ENCODE measurements around the gene DGKZ.

DNA sequence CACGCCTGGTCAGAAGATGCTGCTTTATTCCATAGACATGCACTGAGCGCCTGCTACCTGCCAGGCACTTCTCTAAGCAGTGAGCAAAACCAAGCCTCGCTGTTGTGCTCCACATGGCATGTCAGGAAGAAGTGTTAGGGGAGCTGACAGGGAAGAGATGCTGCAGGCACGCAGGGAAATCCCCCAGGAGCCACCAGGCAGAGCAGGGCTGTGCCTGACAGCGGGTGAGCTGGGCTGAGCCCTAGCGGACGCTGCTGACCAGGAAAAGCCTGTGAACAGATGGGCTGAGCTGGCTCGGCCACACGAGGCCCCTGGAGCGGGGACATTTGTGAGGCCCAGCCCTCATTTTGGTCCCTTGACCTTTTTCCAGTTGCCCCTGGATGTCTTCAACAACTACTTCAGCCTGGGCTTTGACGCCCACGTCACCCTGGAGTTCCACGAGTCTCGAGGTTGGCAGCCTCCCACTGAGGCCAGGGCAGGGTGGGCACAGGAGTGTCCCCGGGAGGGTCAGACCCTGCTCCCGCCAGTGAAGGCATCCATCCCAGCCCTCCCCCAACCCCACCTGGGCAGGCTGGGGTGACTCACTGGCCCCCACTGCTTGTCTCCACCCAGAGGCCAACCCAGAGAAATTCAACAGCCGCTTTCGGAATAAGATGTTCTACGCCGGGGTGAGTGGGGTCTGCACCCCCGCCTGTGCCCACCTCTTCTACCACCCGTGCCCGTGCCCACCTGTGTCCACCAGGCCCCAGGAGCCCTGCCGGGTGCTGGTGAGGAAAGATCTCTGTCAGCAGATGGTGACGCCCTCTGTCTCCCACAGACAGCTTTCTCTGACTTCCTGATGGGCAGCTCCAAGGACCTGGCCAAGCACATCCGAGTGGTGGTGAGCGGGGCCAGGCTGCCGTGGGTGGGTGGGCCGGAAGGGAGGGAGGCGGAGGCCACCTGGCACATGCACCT, 26.8 kb downstream of the DGKZ start:
- TF ChIP-seq, protein P1, sequence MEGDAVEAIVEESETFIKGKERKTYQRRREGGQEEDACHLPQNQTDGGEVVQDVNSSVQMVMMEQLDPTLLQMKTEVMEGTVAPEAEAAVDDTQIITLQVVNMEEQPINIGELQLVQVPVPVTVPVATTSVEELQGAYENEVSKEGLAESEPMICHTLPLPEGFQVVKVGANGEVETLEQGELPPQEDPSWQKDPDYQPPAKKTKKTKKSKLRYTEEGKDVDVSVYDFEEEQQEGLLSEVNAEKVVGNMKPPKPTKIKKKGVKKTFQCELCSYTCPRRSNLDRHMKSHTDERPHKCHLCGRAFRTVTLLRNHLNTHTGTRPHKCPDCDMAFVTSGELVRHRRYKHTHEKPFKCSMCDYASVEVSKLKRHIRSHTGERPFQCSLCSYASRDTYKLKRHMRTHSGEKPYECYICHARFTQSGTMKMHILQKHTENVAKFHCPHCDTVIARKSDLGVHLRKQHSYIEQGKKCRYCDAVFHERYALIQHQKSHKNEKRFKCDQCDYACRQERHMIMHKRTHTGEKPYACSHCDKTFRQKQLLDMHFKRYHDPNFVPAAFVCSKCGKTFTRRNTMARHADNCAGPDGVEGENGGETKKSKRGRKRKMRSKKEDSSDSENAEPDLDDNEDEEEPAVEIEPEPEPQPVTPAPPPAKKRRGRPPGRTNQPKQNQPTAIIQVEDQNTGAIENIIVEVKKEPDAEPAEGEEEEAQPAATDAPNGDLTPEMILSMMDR (IDR thresholded peaks at IDR 0.05; ENCODE audit: low read length), result no peak
- no peak for TF ChIP-seq EZH2 (IDR thresholded peaks at IDR 0.05; ENCODE audit: borderline replicate concordance, low read length)
